Fibroblast of skin of left biceps (primary cell): ENCODE results near the gene ADIPOR2.
"Not testable (repeated sequence)": the region's sequence is repeated elsewhere in the genome, so short reads cannot be mapped to it uniquely, and the experiment has no call there.

Experiments used
- DNase-seq, 2 experiments: peaks; one replicate each; pipeline ENCODE4 v3.0.0-alpha.2; 2013; ENCODE audit warnings: low read depth in 2 of 2

ADIPOR2 gene

GRCh38 chr12:1811948-1812291 lies 121.0 kb downstream of the ADIPOR2 start:
- no peak for DNase-seq

- no peak for DNase-seq
Measured at GRCh38 chr12:1812650-1813302, 121.9 kb downstream of the ADIPOR2 start.

GRCh38 chr12:1814266-1814665 lies 123.4 kb downstream of the ADIPOR2 start:
- no peak for DNase-seq

- DNase-seq = no peak
Measured at GRCh38 chr12:1815108-1815507, 124.2 kb downstream of the ADIPOR2 start.

- no peak for DNase-seq
Measured at GRCh38 chr12:1815814-1816729, 125.2 kb downstream of the ADIPOR2 start.

- no peak for DNase-seq
Measured at GRCh38 chr12:1816730-1817348, 126.0 kb downstream of the ADIPOR2 start.

- not testable (repeated sequence) for DNase-seq
Measured at GRCh38 chr12:1817928-1818327, 127.1 kb downstream of the ADIPOR2 start.

GRCh38 chr12:1819050-1819449 lies 128.2 kb downstream of the ADIPOR2 start:
- no peak for DNase-seq

- no peak for DNase-seq
Measured at GRCh38 chr12:1819571-1819970, 128.7 kb downstream of the ADIPOR2 start.

- DNase-seq = no peak
Measured at GRCh38 chr12:1820191-1820895, 129.5 kb downstream of the ADIPOR2 start, which contains the start of gene LRTM2. LRTM2 (plus strand) TSS chr12:1820565; CDS start chr12:1828149, 7,584 bp downstream.

GRCh38 chr12:1820896-1821291 lies 130.0 kb downstream of the ADIPOR2 start:
- no peak for DNase-seq

GRCh38 chr12:1821805-1822204 lies 130.9 kb downstream of the ADIPOR2 start:
- DNase-seq = no peak

GRCh38 chr12:1822699-1823098 lies 131.8 kb downstream of the ADIPOR2 start:
- no peak for DNase-seq

- DNase-seq = no peak
Measured at GRCh38 chr12:1823237-1823636, 132.4 kb downstream of the ADIPOR2 start.

- no peak for DNase-seq
Measured at GRCh38 chr12:1825382-1826102, 134.7 kb downstream of the ADIPOR2 start.

GRCh38 chr12:1826401-1826800 lies 135.5 kb downstream of the ADIPOR2 start:
- no peak for DNase-seq

GRCh38 chr12:1826867-1827705 lies 136.2 kb downstream of the ADIPOR2 start:
- no peak for DNase-seq

GRCh38 chr12:1827826-1828805 lies 137.2 kb downstream of the ADIPOR2 start:
- DNase-seq = no peak

- no peak for DNase-seq
Measured at GRCh38 chr12:1828856-1829255, 138.0 kb downstream of the ADIPOR2 start.
